CD4-positive, alpha-beta T cell treated with Interleukin-2 at 100 ng/mL for 4 hours (primary cell): ENCODE data around the gene IPO4.

Source experiments
- DNase-seq: peaks from one replicate; pipeline ENCODE4 v3.0.0-alpha.2; 2020; ENCODE audit warnings: low spot score

The IPO4 gene

GRCh38 chr14:24130717-24131548, 57.7 kb downstream of the IPO4 start:
- DNase-seq = no peak

GRCh38 chr14:24130380-24130716, 58.3 kb downstream of the IPO4 start, which contains the start of gene FITM1:
Gene FITM1, plus strand, starts transcription at chr14:24130659. Its CDS starts 905 bp downstream, at chr14:24131564.
- no peak for DNase-seq
